HG02981 (cell line): Measurements from ENCODE around the gene KCNQ5.
"Not testable (repeated sequence)": the region's sequence is repeated elsewhere in the genome, so short reads cannot be mapped to it uniquely, and the experiment has no call there.

Experiments
- ATAC-seq: cut with Tn5 transposase; IDR thresholded peaks from one replicate; pipeline ENCODE4 v1.9.1; 2021; ENCODE audit warnings: mild to moderate bottlenecking, moderate library complexity; ENCODE audit not compliant: unreplicated experiment

The KCNQ5 gene

GRCh38 chr6:72944660-72945059 is 322.8 kb downstream of the KCNQ5 start:
- ATAC-seq, result no peak

GRCh38 chr6:72946774-72947173 is 324.9 kb downstream of the KCNQ5 start:
- ATAC-seq, result no peak

GRCh38 chr6:72947534-72947933 is 325.7 kb downstream of the KCNQ5 start:
- no peak for ATAC-seq

- ATAC-seq, result no peak
Measured at GRCh38 chr6:72948153-72948552, 326.3 kb downstream of the KCNQ5 start.

GRCh38 chr6:72950114-72950860 is 328.4 kb downstream of the KCNQ5 start:
- ATAC-seq, result no peak

GRCh38 chr6:72952808-72953630 is 331.2 kb downstream of the KCNQ5 start:
- ATAC-seq, result no peak

GRCh38 chr6:72953971-72954381 is 332.1 kb downstream of the KCNQ5 start:
- ATAC-seq, result no peak

GRCh38 chr6:72954716-72955115 is 332.9 kb downstream of the KCNQ5 start:
- ATAC-seq, result no peak

- no peak for ATAC-seq
Measured at GRCh38 chr6:72955666-72956065, 333.8 kb downstream of the KCNQ5 start.

GRCh38 chr6:72956272-72956671 is 334.4 kb downstream of the KCNQ5 start:
- ATAC-seq, result no peak

- no peak for ATAC-seq
Measured at GRCh38 chr6:72959821-72960220, 338.0 kb downstream of the KCNQ5 start.

GRCh38 chr6:72963946-72964345 is 342.1 kb downstream of the KCNQ5 start:
- no peak for ATAC-seq

- ATAC-seq, result no peak
Measured at GRCh38 chr6:72966628-72967280, 344.9 kb downstream of the KCNQ5 start.

- no peak for ATAC-seq
Measured at GRCh38 chr6:72967329-72967728, 345.5 kb downstream of the KCNQ5 start.

- no peak for ATAC-seq
Measured at GRCh38 chr6:72968704-72969103, 346.8 kb downstream of the KCNQ5 start.

- ATAC-seq, result no peak
Measured at GRCh38 chr6:72969666-72970065, 347.8 kb downstream of the KCNQ5 start.

GRCh38 chr6:72972579-72972978 is 350.7 kb downstream of the KCNQ5 start:
- ATAC-seq, result no peak

- ATAC-seq, result no peak
Measured at GRCh38 chr6:72974276-72974675, 352.4 kb downstream of the KCNQ5 start.

GRCh38 chr6:72975352-72975752 is 353.5 kb downstream of the KCNQ5 start:
- ATAC-seq, result peak; percentile 60

- no peak for ATAC-seq
Measured at GRCh38 chr6:72976484-72976883, 354.6 kb downstream of the KCNQ5 start.

- peak; percentile 94 for ATAC-seq
Measured at GRCh38 chr6:72977114-72977513, 355.2 kb downstream of the KCNQ5 start.

GRCh38 chr6:72978808-72979207 is 356.9 kb downstream of the KCNQ5 start:
- ATAC-seq, result not testable (repeated sequence)
